GM19193 (cell line): ENCODE measurements around the gene IL16.

ENCODE experiments used
- POLR2A ChIP-seq: IDR thresholded peaks from 4 replicates; pipeline ENCODE4 v1.6.1; 2011; ENCODE audit not compliant: insufficient read depth, insufficient read length; ENCODE audit errors: extremely low read depth

Gene IL16

GRCh38 chr15:81166636-81167305 lies 29.9 kb upstream of the IL16 start:
- no peak for TF ChIP-seq POLR2A

- TF ChIP-seq POLR2A, result no peak
These were observed 28.6 kb upstream of the IL16 start for GRCh38 chr15:81168131-81168526.

GRCh38 chr15:81168644-81169043 lies 28.0 kb upstream of the IL16 start:
- no peak for TF ChIP-seq POLR2A

- TF ChIP-seq POLR2A, result no peak
These were observed 26.2 kb upstream of the IL16 start for GRCh38 chr15:81170511-81170910.

GRCh38 chr15:81171286-81171685 lies 25.4 kb upstream of the IL16 start:
- TF ChIP-seq POLR2A, result no peak

GRCh38 chr15:81174125-81174791 lies 22.4 kb upstream of the IL16 start:
- TF ChIP-seq POLR2A, result no peak

GRCh38 chr15:81174792-81175327 lies 21.8 kb upstream of the IL16 start:
- no peak for TF ChIP-seq POLR2A

- TF ChIP-seq POLR2A, result no peak
These were observed 21.2 kb upstream of the IL16 start for GRCh38 chr15:81175496-81175895.

GRCh38 chr15:81176291-81176893 lies 20.3 kb upstream of the IL16 start:
- TF ChIP-seq POLR2A, result no peak

- no peak for TF ChIP-seq POLR2A
These were observed 18.3 kb upstream of the IL16 start for GRCh38 chr15:81178365-81178764.

- no peak for TF ChIP-seq POLR2A
These were observed 15.5 kb upstream of the IL16 start for GRCh38 chr15:81181220-81181619.

GRCh38 chr15:81182031-81182755 lies 14.5 kb upstream of the IL16 start:
- no peak for TF ChIP-seq POLR2A

GRCh38 chr15:81182756-81183438 lies 13.8 kb upstream of the IL16 start:
- no peak for TF ChIP-seq POLR2A

- no peak for TF ChIP-seq POLR2A
These were observed 13.3 kb upstream of the IL16 start for GRCh38 chr15:81183439-81183775.

GRCh38 chr15:81184188-81184587 lies 12.5 kb upstream of the IL16 start:
- no peak for TF ChIP-seq POLR2A

- TF ChIP-seq POLR2A, result no peak
These were observed 10.9 kb upstream of the IL16 start for GRCh38 chr15:81185631-81186295.
